Loucy (cell line): Measurements from ENCODE around the gene SYCP2L.
"Not testable (repeated sequence)": the region's sequence is repeated elsewhere in the genome, so short reads cannot be mapped to it uniquely, and the experiment has no call there.

Experiments
- H2AFZ ChIP-seq: fragments of 200-600 bp; sonication (generic); 2 replicates; pipeline ENCODE4 v1.6.0; 2016; ENCODE audit warnings: antibody characterized with exemption, mild to moderate bottlenecking, low read length, moderate library complexity
- H3F3A ChIP-seq: fragments of 200-600 bp; 2 replicates; pipeline ENCODE4 v1.6.0; 2016; ENCODE audit warnings: antibody characterized with exemption, low read depth, mild to moderate bottlenecking
- H3K27me3 ChIP-seq: fragments of 200-600 bp; sonication (generic); 2 replicates; pipeline ENCODE4 v1.6.1; 2014; ENCODE audit warnings: low read length, mild to moderate bottlenecking; ENCODE audit not compliant: insufficient read depth, poor library complexity, severe bottlenecking
- H3K36me3 ChIP-seq: fragments of 200-600 bp; sonication (generic); 2 replicates; pipeline ENCODE4 v1.6.1; 2016; ENCODE audit warnings: low read length; ENCODE audit not compliant: insufficient read depth
- H3K4me1 ChIP-seq: fragments of 200-600 bp; sonication (generic); 2 replicates; pipeline ENCODE4 v1.5.1; 2014; ENCODE audit warnings: low read length, mild to moderate bottlenecking; ENCODE audit not compliant: insufficient read depth, poor library complexity, severe bottlenecking
- H3K4me2 ChIP-seq: fragments of 200-600 bp; sonication (generic); 2 replicates; pipeline ENCODE4 v1.6.0; 2014; ENCODE audit warnings: antibody characterized with exemption, low read length, low read depth, mild to moderate bottlenecking; ENCODE audit not compliant: poor library complexity, severe bottlenecking
- H3K4me3 ChIP-seq: fragments of 200-600 bp; sonication (generic); 2 replicates; pipeline ENCODE4 v1.5.1; 2014; ENCODE audit warnings: low read length, mild to moderate bottlenecking, mixed read lengths; ENCODE audit not compliant: poor library complexity, severe bottlenecking
- H3K79me2 ChIP-seq: fragments of 200-600 bp; sonication (generic); 2 replicates; pipeline ENCODE4 v1.6.1; 2014; ENCODE audit warnings: low read length; ENCODE audit not compliant: insufficient read depth
- H3K9ac ChIP-seq: fragments of 200-600 bp; sonication (generic); 2 replicates; pipeline ENCODE4 v1.6.0; 2014; ENCODE audit warnings: mild to moderate bottlenecking, low read depth, low read length, moderate library complexity; ENCODE audit not compliant: poor library complexity, severe bottlenecking
- H3K9me2 ChIP-seq: fragments of 200-600 bp; sonication (generic); replicated peaks from 2 replicates; pipeline ENCODE4 v1.6.1; 2016; ENCODE audit warnings: low read depth, low read length, mixed read lengths
- H3K9me3 ChIP-seq: fragments of 200-600 bp; sonication (generic); 2 replicates; pipeline ENCODE4 v1.6.1; 2014; ENCODE audit warnings: mild to moderate bottlenecking, antibody characterized with exemption, low read length, low read depth; ENCODE audit not compliant: insufficient read depth
- H4K20me1 ChIP-seq: fragments of 200-600 bp; sonication (generic); 2 replicates; pipeline ENCODE4 v1.6.0; 2014; ENCODE audit warnings: antibody characterized with exemption, low read length, mild to moderate bottlenecking; ENCODE audit not compliant: insufficient read depth, poor library complexity, severe bottlenecking
- CTCF ChIP-seq: fragments of 200-600 bp; sonication (generic); conservative IDR thresholded peaks from 2 replicates; pipeline ENCODE4 v1.5.1; 2014; ENCODE audit warnings: mild to moderate bottlenecking, antibody characterized with exemption, low read length
- EZH2phosphoT487 ChIP-seq: fragments of 200-600 bp; IDR thresholded peaks from 2 replicates; pipeline ENCODE4 v1.6.1; 2018; ENCODE audit warnings: antibody characterized with exemption, mild to moderate bottlenecking, moderate library complexity, borderline replicate concordance

Gene SYCP2L

GRCh38 chr6:11002176-11002575 lies 115.3 kb downstream of the SYCP2L start:
- TF ChIP-seq EZH2phosphoT487 (no peak), CTCF (no peak)
- no peaks in the 10 kb centered on the region for H3K9me3 ChIP-seq
- no peaks in the 10 kb centered on the region for H3F3A ChIP-seq
- H3K4me1 ChIP-seq = no peaks in the 10 kb centered on the region
- H3K4me3 ChIP-seq = no peak overlapping the region
- no peaks in the 10 kb centered on the region for H3K27me3 ChIP-seq
- no peaks in the 10 kb centered on the region for H3K79me2 ChIP-seq
- no peak overlapping the region for H3K9ac ChIP-seq
- no peaks in the 10 kb centered on the region for H4K20me1 ChIP-seq
- no peak overlapping the region for H2AFZ ChIP-seq
- H3K36me3 ChIP-seq = no peaks in the 10 kb centered on the region
- H3K9me2 ChIP-seq = no peaks in the 10 kb centered on the region
- no peak overlapping the region for H3K4me2 ChIP-seq

GRCh38 chr6:11003297-11003696 lies 116.4 kb downstream of the SYCP2L start:
- H3F3A ChIP-seq, H3K9me3 ChIP-seq, H3K4me1 ChIP-seq, H3K4me3 ChIP-seq, H3K9me2 ChIP-seq, H2AFZ ChIP-seq, H3K4me2 ChIP-seq, H3K9ac ChIP-seq, H4K20me1 ChIP-seq, H3K79me2 ChIP-seq, H3K27me3 ChIP-seq, H3K36me3 ChIP-seq: not testable (repeated sequence)

- Histone ChIP-seq H3K9me3 (no peaks in the 10 kb centered on the region), H3K9me2 (no peaks in the 10 kb centered on the region), H3K9ac (no peak overlapping the region), H3K79me2 (no peaks in the 10 kb centered on the region), H3K4me1 (no peaks in the 10 kb centered on the region), H4K20me1 (no peaks in the 10 kb centered on the region), H3K4me3 (no peak overlapping the region), H3K36me3 (no peaks in the 10 kb centered on the region), H3F3A (no peaks in the 10 kb centered on the region), H3K4me2 (no peak overlapping the region), H3K27me3 (no peaks in the 10 kb centered on the region), H2AFZ (no peak overlapping the region)
- TF ChIP-seq EZH2phosphoT487 (no peak), CTCF (no peak)
Measured at GRCh38 chr6:11006061-11006460, 119.2 kb downstream of the SYCP2L start.

GRCh38 chr6:11007715-11008608 lies 121.1 kb downstream of the SYCP2L start:
- Histone ChIP-seq H3K9me3 (no peaks in the 10 kb centered on the region), H3F3A (no peaks in the 10 kb centered on the region), H3K27me3 (no peaks in the 10 kb centered on the region), H3K4me2 (no peak overlapping the region), H3K4me1 (no peaks in the 10 kb centered on the region), H3K4me3 (no peak overlapping the region), H3K9me2 (no peaks in the 10 kb centered on the region), H3K9ac (no peak overlapping the region), H2AFZ (no peak overlapping the region), H3K79me2 (no peaks in the 10 kb centered on the region), H4K20me1 (no peaks in the 10 kb centered on the region), H3K36me3 (no peaks in the 10 kb centered on the region)
- TF ChIP-seq CTCF = no peak
- TF ChIP-seq EZH2phosphoT487 = no peak
